ELF-1 (cell line): Measurements from ENCODE around the gene TIGAR.

ENCODE experiments used
- DNase-seq: peaks from one replicate; pipeline ENCODE4 v3.0.0-alpha.2; 2016; ENCODE audit warnings: low read depth, low spot score

TIGAR gene

GRCh38 chr12:4320853-4321701 is at the start of gene TIGAR:
Gene TIGAR (plus strand): TSS chr12:4321213. CDS start chr12:4321272, 59 bp downstream.
- peak; percentile 98 for DNase-seq

DNA sequence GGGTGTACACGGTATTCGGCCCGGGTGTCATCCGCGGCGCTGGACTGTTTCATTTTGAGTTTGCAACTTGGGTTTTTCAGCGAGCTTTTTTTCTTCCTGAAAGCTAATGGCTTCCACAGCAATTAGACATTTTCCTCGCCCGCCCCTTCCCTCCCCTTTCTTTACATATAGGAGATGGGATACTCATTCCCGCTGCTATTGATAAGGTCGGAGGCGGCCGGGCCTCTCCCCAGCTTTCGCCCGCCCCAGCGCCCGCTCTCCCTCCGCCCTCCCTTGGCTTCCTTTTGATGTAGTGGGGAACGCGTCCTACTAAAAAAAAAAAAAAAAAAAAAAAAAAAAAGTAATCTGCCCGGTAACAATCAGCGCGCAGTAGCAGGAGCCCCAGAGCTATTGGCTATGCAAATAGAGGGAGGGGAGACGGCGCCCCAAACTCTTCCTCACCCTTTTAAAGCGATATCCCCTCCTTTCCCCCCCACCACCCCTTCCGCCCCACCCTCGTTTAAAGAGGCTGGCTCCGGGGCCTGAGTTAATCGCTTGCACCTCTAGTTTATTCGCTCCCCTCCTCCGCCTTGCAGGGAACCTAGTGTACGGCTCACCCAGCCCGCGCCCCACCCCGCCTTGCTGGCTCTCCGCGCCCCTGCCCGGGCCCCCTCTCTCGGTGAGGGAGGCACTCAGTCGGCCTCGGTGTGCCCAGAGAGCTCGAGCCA is 49.1 kb upstream of the TIGAR start:
- DNase-seq, result peak; percentile 58

- DNase-seq, result peak; percentile 74
These were observed 48.4 kb upstream of the TIGAR start for GRCh38 chr12:4272424-4273272.

DNA sequence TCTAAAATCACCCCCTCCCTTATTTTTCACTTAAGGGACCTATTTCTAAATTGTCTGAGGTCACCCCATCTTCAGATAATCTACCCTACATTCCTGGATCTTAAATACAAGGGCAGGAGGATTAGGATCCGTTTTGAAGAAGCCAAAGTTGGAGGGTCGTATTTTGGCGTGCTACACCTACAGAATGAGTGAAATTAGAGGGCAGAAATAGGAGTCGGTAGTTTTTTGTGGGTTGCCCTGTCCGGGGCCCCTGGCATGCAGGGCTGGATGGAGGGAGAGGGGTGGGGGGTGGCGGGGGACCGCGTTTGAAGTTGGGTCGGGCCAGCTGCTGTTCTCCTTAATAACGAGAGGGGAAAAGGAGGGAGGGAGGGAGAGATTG is 47.8 kb upstream of the TIGAR start:
- DNase-seq, result no peak

DNA sequence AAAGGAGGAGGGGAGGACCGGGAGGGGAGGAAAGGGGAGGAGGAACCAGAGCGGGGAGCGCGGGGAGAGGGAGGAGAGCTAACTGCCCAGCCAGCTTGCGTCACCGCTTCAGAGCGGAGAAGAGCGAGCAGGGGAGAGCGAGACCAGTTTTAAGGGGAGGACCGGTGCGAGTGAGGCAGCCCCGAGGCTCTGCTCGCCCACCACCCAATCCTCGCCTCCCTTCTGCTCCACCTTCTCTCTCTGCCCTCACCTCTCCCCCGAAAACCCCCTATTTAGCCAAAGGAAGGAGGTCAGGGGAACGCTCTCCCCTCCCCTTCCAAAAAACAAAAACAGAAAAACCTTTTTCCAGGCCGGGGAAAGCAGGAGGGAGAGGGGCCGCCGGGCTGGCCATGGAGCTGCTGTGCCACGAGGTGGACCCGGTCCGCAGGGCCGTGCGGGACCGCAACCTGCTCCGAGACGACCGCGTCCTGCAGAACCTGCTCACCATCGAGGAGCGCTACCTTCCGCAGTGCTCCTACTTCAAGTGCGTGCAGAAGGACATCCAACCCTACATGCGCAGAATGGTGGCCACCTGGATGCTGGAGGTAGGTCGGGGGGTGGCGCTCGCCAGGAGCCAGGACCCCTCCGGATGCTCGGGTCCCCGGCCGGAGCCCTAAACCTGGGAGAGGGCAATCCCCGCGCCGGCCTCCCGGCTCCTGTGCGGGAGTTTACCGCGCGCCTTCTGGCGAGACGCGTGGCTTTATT is 47.2 kb upstream of the TIGAR start, which contains the start of gene CCND2:
CCND2 (plus strand) TSS at position 111 of the 744 bp plus-strand sequence; CDS start at position 390, 279 bp downstream.
- peak; percentile 91 for DNase-seq

- DNase-seq, result peak; percentile 23
These were observed 46.5 kb upstream of the TIGAR start for GRCh38 chr12:4274396-4275015.

GRCh38 chr12:4275016-4275869 is 45.8 kb upstream of the TIGAR start:
- peak; percentile 39 for DNase-seq

GRCh38 chr12:4275870-4276301 is 45.1 kb upstream of the TIGAR start:
- peak; percentile 41 for DNase-seq

DNA sequence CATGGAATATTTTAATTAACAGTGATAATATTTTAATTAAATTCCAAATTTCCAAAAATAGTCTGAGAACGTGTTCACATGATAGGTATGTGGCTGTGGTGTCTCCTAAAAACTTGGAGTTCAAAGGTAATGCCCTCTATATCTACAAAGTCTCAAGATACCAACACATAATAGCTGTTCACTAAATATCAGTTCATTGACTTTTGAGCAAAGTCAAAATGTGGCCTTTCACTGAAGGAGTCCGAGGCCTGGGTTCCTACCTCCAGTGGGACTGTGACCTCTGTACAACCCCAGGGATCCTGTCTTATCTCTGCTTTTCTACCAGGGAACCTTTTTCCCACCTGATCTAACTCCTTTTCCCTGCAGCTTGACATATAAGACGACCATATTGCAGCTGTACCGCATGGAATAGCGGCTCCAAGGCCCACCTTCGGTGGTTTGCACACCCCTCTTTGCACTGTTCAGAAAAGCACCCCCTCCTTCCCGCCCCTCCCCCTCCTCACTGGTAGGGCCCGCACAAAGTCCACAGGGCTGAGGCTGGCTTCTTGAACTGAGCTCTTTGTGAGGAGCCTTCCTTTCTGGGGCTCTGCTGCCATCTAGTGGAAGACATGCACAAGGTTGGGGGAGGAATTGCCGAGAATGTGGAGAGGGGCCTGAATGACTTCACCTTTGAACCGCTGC is 44.3 kb upstream of the TIGAR start:
- DNase-seq, result peak; percentile 95

- no peak for DNase-seq
These were observed 43.8 kb upstream of the TIGAR start for GRCh38 chr12:4277205-4277543.

DNA sequence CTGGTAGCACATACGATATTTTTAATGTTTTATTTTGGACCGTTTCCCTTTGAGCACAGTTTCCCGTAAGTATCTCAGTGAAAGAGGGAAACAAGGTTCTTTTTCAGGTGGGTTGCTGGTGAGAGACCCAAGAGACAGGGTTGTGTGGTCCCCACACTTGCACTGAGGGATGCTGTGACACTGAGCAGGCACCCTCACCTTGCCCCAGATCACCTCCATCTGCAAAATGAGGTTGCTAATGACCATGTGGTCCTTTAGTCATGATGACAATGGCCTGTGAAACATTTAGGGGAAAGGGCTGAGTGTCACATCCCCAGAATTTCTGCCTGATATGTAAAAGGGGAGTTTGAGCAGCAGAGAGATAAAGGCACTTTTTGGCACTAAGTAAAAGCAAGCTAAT is 43.2 kb upstream of the TIGAR start:
- DNase-seq, result no peak

DNA sequence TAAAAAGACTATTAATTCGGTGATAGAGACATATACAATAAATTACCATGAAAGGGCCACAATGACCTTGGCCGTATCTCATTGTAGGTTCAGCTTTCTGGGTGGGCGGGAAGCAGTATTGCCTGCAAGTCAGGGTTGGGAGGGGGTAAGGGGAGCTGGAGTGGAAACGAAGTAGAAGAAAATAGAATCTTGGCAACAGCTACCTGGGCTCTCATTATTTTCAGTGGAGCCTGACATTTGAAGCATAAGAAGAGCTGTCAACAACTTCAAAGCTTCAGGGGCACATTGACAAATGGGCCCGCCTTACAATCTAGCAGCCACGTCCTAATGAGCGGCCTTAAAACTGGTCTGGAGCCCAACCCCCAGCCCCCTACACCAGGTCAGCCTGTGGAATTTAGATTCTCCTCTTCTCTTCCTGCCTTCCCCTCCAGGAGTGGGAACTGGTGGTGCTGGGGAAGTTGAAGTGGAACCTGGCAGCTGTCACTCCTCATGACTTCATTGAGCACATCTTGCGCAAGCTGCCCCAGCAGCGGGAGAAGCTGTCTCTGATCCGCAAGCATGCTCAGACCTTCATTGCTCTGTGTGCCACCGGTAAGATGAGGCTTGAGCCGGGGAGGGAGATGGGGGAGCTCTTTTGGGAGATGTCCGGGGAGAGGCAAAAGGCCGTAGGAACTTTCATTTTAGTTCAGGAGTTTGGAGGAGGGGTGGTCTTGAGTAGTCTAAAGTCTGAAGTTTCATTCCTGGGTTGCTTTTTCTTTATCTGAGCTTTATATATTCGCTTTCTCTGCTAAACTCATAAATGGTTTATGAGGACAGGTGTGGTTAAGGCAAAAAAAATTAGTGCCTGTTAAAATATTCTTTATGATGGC is 42.5 kb upstream of the TIGAR start:
- peak; percentile 70 for DNase-seq

DNA sequence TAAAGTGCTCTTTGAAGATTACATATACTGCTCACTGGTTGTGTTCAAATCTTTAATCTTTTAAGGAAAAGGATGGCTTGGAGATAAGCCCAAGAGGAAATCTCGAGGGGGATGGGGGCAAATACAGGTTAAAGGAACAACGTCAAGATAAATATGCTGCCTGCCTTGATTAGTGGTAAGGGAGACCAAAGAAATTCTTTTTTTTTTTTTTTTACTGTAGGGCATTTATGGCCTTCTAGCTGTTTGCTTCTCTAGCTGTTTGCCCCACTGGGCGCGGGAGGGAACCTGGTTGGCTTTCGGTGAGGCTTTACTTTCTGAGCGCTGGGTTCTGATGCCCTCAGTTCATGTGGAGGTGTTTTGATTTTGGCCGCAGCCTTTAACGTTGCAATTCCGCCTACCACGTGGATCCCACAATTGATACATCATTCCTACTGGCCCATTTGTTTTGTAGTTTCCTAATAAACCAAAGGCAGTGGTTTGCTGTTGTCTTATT is 41.8 kb upstream of the TIGAR start:
- DNase-seq, result no peak

DNA sequence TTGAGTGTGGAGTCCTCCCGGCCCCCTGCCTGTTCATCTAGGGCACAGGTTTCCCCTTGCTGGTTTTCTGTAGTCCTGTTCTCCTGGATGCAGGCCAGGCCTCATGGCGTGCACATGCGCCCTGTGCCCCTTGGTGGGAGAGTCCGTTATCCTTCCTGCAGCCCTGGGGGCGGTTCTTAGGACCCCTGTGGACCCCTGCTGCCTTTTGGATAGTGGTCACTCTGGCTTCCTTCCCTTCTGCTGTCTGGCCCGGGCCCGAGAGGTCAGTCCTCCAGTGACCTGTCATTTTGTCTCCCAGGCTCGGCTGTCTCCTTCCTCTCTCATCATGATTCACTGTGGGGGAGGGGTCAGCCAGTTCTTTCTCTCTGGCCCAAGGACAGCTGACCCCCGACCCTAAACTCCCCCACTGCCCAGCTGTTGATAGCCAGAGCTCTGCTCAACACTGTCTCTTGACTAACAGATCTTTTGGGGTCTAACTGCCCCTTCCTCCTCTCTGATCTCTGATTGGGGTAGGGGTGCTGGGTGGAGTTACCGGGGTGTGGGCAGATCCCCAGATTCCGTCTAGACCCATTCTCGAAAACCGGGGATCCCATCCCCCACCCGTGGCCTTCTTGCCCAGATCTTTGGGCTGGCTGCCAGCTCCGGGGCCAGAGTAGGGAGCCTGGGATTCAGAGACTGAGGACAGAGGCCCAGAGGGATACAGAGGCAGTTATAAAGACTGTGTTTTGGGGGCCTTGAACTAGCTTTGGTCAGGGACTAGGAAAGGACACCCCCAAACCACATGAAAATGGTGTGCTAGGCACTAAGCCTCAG is 40.5 kb upstream of the TIGAR start:
- no peak for DNase-seq

DNA sequence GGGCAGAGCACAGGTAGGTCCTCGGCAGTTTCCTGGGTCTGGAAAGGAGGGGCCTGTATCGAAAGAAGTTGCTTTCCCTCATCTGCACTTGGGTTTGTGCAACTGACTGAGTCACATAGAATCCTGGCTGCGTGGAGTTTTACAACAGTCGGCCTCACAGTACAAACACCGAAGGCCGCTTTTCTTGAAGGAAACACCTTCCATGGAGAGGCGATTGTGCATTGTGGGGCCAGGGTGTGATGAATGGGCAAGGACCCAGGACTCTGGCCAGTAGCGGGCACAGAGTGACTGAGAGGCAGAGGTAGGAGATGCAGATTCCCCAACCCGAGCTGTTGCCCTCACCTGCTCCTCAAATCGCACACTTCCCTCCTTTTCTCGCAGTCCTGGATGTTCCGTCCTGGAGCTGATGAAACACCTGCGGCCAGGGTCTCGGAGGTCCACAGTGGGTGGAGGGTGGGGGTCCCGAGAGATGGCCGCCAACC is 39.8 kb upstream of the TIGAR start:
- no peak for DNase-seq

GRCh38 chr12:4282103-4282891 is 38.7 kb upstream of the TIGAR start:
- no peak for DNase-seq
